Measurements from ENCODE around the gene MBD4.
A peak's percentile ranks its signal among the peaks of the same experiment; 100 is the strongest.
"Not testable (repeated sequence)": the region's sequence is repeated elsewhere in the genome, so short reads cannot be mapped to it uniquely, and the experiment has no call there.

The MBD4 gene

GRCh38 chr3:129398803-129399144, 41.0 kb downstream of the MBD4 start:
- POLR2A ChIA-PET = no interaction called here
- no peaks in the 10 kb centered on the region for H3K27me3 ChIP-seq (replicated peaks in 2 of 5; ENCODE audit: control insufficient read depth in 4 of 5, insufficient read depth in 5 of 5, low read length in 4 of 5)
- H3K9me3 ChIP-seq (ENCODE audit: control extremely low read depth in 1 of 5, control insufficient read depth in 4 of 5, insufficient read depth in 2 of 5, low read depth in 1 of 5, low read length in 4 of 5) = no peaks in the 10 kb centered on the region
- peak overlapping the region; percentile 80 to 98 (median 91) for H3K4me3 ChIP-seq (ENCODE audit: control insufficient read depth in 1 of 7, extremely low read depth in 1 of 7, insufficient read depth in 4 of 7, low read depth in 2 of 7, low read length in 6 of 7)
- 1% methylated on average over 16 of the region's 18 CpGs for WGBS (ENCODE audit: insufficient coverage)
- H3K36me3 ChIP-seq (ENCODE audit: control insufficient read depth in 4 of 4, insufficient read depth in 4 of 4, low read length in 3 of 4) = peaks cover 4 to 32% (median 19%) of the 10 kb centered on the region in 4 experiments
- H3K27ac ChIP-seq (ENCODE audit: insufficient read depth in 1 of 2, low read depth in 1 of 2, low read length in 2 of 2, poor library complexity in 1 of 2, severe bottlenecking in 2 of 2) = peak overlapping the region; percentile 95 to 98
- DNase-seq = peak; percentile 22 to 60 (median 49)
- CTCF ChIA-PET = interaction anchor here (1.7 kb wide), 1 partner anchor 12 kb away, joined by 7 read pairs; no protein-coding TSS in a partner anchor
- H3K4me1 ChIP-seq (ENCODE audit: control extremely low read depth in 1 of 4, control insufficient read depth in 4 of 4, insufficient read depth in 4 of 4, low read length in 3 of 4) = peaks cover 0 to 16% (median 9%) of the 10 kb centered on the region in 4 experiments

- H3K9me3 ChIP-seq (ENCODE audit: control extremely low read depth in 1 of 5, control insufficient read depth in 4 of 5, insufficient read depth in 2 of 5, low read depth in 1 of 5, low read length in 4 of 5); DNase-seq; H3K4me3 ChIP-seq (ENCODE audit: control insufficient read depth in 1 of 7, extremely low read depth in 1 of 7, insufficient read depth in 4 of 7, low read depth in 2 of 7, low read length in 6 of 7); POLR2A ChIA-PET; H3K27me3 ChIP-seq (replicated peaks in 2 of 5; ENCODE audit: control insufficient read depth in 4 of 5, insufficient read depth in 5 of 5, low read length in 4 of 5); H3K27ac ChIP-seq (ENCODE audit: insufficient read depth in 1 of 2, low read depth in 1 of 2, low read length in 2 of 2, poor library complexity in 1 of 2, severe bottlenecking in 2 of 2): not testable (repeated sequence)
- CTCF ChIA-PET = interaction anchor here (2.0 kb wide), 1 partner anchor 8 kb away, joined by 8 read pairs; no protein-coding TSS in a partner anchor
- peaks cover 0 to 13% (median 9%) of the 10 kb centered on the region in 4 experiments for H3K4me1 ChIP-seq (ENCODE audit: control extremely low read depth in 1 of 4, control insufficient read depth in 4 of 4, insufficient read depth in 4 of 4, low read length in 3 of 4)
- H3K36me3 ChIP-seq (ENCODE audit: control insufficient read depth in 4 of 4, insufficient read depth in 4 of 4, low read length in 3 of 4) = peaks cover 10 to 65% (median 41%) of the 10 kb centered on the region in 4 experiments
- 86% methylated on average over 3 of the region's 17 CpGs for WGBS (ENCODE audit: insufficient coverage)
These were observed 45.8 kb downstream of the MBD4 start for GRCh38 chr3:129393760-129394564.

- DNase-seq = no peak
- H3K27me3 ChIP-seq (replicated peaks in 2 of 5; ENCODE audit: control insufficient read depth in 4 of 5, insufficient read depth in 5 of 5, low read length in 4 of 5) = no peaks in the 10 kb centered on the region
- WGBS (ENCODE audit: insufficient coverage) = 91% methylated on average over 6 of the region's 6 CpGs
- ChIA-PET CTCF (no interaction called here), POLR2A (no interaction called here)
- H3K4me1 ChIP-seq (ENCODE audit: control extremely low read depth in 1 of 4, control insufficient read depth in 4 of 4, insufficient read depth in 4 of 4, low read length in 3 of 4) = peaks cover 0 to 9% (median 5%) of the 10 kb centered on the region in 4 experiments
- no peak overlapping the region for H3K4me3 ChIP-seq (ENCODE audit: control insufficient read depth in 1 of 7, extremely low read depth in 1 of 7, insufficient read depth in 4 of 7, low read depth in 2 of 7, low read length in 6 of 7)
- H3K9me3 ChIP-seq (ENCODE audit: control extremely low read depth in 1 of 5, control insufficient read depth in 4 of 5, insufficient read depth in 2 of 5, low read depth in 1 of 5, low read length in 4 of 5) = no peaks in the 10 kb centered on the region
- peaks cover 10 to 70% (median 44%) of the 10 kb centered on the region in 4 experiments for H3K36me3 ChIP-seq (ENCODE audit: control insufficient read depth in 4 of 4, insufficient read depth in 4 of 4, low read length in 3 of 4)
- no peak overlapping the region for H3K27ac ChIP-seq (ENCODE audit: insufficient read depth in 1 of 2, low read depth in 1 of 2, low read length in 2 of 2, poor library complexity in 1 of 2, severe bottlenecking in 2 of 2)
These were observed 46.5 kb downstream of the MBD4 start for GRCh38 chr3:129393271-129393670.

GRCh38 chr3:129392106-129392887, 47.5 kb downstream of the MBD4 start:
- H3K27ac ChIP-seq (ENCODE audit: insufficient read depth in 1 of 2, low read depth in 1 of 2, low read length in 2 of 2, poor library complexity in 1 of 2, severe bottlenecking in 2 of 2); H3K4me3 ChIP-seq (ENCODE audit: control insufficient read depth in 1 of 7, extremely low read depth in 1 of 7, insufficient read depth in 4 of 7, low read depth in 2 of 7, low read length in 6 of 7); H3K9me3 ChIP-seq (ENCODE audit: control extremely low read depth in 1 of 5, control insufficient read depth in 4 of 5, insufficient read depth in 2 of 5, low read depth in 1 of 5, low read length in 4 of 5); CTCF ChIA-PET; POLR2A ChIA-PET; H3K27me3 ChIP-seq (replicated peaks in 2 of 5; ENCODE audit: control insufficient read depth in 4 of 5, insufficient read depth in 5 of 5, low read length in 4 of 5); H3K4me1 ChIP-seq (ENCODE audit: control extremely low read depth in 1 of 4, control insufficient read depth in 4 of 4, insufficient read depth in 4 of 4, low read length in 3 of 4); DNase-seq: not testable (repeated sequence)
- WGBS (ENCODE audit: insufficient coverage) = 100% methylated on average over 3 of the region's 8 CpGs
- H3K36me3 ChIP-seq (ENCODE audit: control insufficient read depth in 4 of 4, insufficient read depth in 4 of 4, low read length in 3 of 4) = peaks cover 10 to 79% (median 51%) of the 10 kb centered on the region in 4 experiments

GRCh38 chr3:129391583-129391982, 48.2 kb downstream of the MBD4 start:
- H3K27me3 ChIP-seq (replicated peaks in 2 of 5; ENCODE audit: control insufficient read depth in 4 of 5, insufficient read depth in 5 of 5, low read length in 4 of 5); POLR2A ChIA-PET; H3K4me1 ChIP-seq (ENCODE audit: control extremely low read depth in 1 of 4, control insufficient read depth in 4 of 4, insufficient read depth in 4 of 4, low read length in 3 of 4); CTCF ChIA-PET; H3K9me3 ChIP-seq (ENCODE audit: control extremely low read depth in 1 of 5, control insufficient read depth in 4 of 5, insufficient read depth in 2 of 5, low read depth in 1 of 5, low read length in 4 of 5); H3K4me3 ChIP-seq (ENCODE audit: control insufficient read depth in 1 of 7, extremely low read depth in 1 of 7, insufficient read depth in 4 of 7, low read depth in 2 of 7, low read length in 6 of 7); H3K27ac ChIP-seq (ENCODE audit: insufficient read depth in 1 of 2, low read depth in 1 of 2, low read length in 2 of 2, poor library complexity in 1 of 2, severe bottlenecking in 2 of 2); DNase-seq: not testable (repeated sequence)
- peaks cover 10 to 81% (median 48%) of the 10 kb centered on the region in 4 experiments for H3K36me3 ChIP-seq (ENCODE audit: control insufficient read depth in 4 of 4, insufficient read depth in 4 of 4, low read length in 3 of 4)
- WGBS (ENCODE audit: insufficient coverage) = 100% methylated on average over 1 of the region's 4 CpGs

GRCh38 chr3:129389572-129389937, 50.2 kb downstream of the MBD4 start:
- Histone ChIP-seq H3K9me3 (ENCODE audit: control extremely low read depth in 1 of 5, control insufficient read depth in 4 of 5, insufficient read depth in 2 of 5, low read depth in 1 of 5, low read length in 4 of 5) (no peaks in the 10 kb centered on the region), H3K4me3 (ENCODE audit: control insufficient read depth in 1 of 7, extremely low read depth in 1 of 7, insufficient read depth in 4 of 7, low read depth in 2 of 7, low read length in 6 of 7) (no peak overlapping the region), H3K4me1 (ENCODE audit: control extremely low read depth in 1 of 4, control insufficient read depth in 4 of 4, insufficient read depth in 4 of 4, low read length in 3 of 4) (no peaks in the 10 kb centered on the region), H3K36me3 (ENCODE audit: control insufficient read depth in 4 of 4, insufficient read depth in 4 of 4, low read length in 3 of 4) (peaks cover 7 to 64% (median 36%) of the 10 kb centered on the region in 4 experiments), H3K27ac (ENCODE audit: insufficient read depth in 1 of 2, low read depth in 1 of 2, low read length in 2 of 2, poor library complexity in 1 of 2, severe bottlenecking in 2 of 2) (no peak overlapping the region), H3K27me3 (replicated peaks in 2 of 5; ENCODE audit: control insufficient read depth in 4 of 5, insufficient read depth in 5 of 5, low read length in 4 of 5) (no peaks in the 10 kb centered on the region)
- POLR2A ChIA-PET = no interaction called here
- no peak for DNase-seq
- WGBS (ENCODE audit: insufficient coverage) = 100% methylated on average over 1 of the region's 3 CpGs
- CTCF ChIA-PET = no interaction called here
